ENCODE data around the gene CPED1.
"Not testable (repeated sequence)": the region's sequence is repeated elsewhere in the genome, so short reads cannot be mapped to it uniquely, and the experiment has no call there.

The CPED1 gene

DNA sequence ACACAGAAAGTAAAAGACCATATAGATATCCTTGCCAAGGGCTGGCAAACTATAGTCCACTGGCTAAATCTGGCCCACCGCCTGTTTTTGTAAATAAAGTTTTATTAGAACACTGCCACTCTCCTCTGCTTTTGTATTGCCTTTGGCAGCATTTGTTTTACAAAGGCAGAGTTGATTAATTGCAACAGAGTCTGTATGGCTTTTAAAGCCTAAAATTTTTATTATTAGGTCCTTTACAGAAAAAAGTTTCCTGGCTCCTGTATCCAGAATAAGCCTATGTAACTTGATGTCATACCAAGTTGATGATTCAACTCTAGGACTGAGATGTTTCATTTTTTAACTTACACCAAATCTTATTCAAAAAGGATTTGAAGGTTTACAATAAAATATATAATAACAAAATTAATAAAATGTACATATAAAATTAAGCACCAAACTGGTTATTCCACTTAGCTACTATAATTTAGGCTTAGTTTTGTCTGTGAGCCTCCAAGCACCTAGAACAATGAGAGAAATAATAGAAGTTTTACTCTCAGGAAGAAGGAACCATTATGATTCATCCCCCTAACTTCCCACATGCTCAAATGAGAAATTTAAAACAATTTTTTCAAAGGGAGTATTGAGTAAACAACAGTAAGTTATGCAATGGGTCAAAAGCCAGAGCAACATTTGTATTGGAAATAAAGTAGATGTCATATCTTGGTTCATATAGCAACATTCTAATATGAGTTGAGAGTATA is 31.9 kb downstream of the CPED1 start:
- peak; percentile 58 for DNase-seq (ENCODE audit: low read depth)

DNA sequence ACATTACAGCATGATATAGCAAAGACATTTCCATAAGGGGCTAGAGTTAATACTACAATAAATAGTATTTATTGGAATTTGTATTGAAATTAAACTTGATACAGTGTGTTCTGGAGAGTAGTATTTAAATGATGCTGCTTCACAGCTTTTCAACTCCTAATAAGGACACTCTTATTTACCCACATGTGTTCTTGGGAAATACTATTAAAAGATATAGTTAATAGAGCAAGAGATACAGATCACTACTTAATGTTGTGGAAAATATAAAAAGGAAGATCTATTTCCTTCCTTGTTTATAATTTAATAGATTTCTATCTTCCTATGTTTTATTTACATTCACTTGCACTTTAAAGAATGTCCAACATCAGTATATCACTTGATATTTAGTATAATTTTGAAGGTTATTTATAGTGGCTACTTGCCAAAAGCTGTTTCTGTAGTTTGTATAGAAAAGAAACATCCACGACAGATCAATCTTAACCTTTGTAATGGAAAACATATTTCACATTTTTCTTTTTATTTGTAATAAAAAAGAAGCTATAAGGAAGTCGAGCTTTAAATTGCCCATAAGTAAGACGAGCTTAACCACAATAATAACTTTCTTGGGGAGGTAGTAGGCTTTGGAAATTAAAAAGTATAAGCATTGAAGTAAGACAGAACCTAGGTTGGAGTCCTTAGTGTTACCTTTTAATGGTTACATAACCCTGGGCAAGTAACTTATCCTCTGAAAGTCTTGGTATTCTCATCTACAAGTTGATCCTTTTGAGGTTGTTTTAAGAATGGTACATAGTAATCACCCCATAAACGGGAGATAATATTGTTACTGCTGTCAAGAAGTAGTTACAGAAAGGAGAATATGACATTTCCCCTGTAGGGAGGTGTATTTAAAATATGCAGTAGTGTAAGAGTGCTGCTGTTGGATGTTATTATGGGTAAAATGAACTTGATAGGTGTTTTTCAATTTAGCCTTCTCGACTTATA is 32.8 kb downstream of the CPED1 start:
- DNase-seq (ENCODE audit: low read depth) = no peak

DNA sequence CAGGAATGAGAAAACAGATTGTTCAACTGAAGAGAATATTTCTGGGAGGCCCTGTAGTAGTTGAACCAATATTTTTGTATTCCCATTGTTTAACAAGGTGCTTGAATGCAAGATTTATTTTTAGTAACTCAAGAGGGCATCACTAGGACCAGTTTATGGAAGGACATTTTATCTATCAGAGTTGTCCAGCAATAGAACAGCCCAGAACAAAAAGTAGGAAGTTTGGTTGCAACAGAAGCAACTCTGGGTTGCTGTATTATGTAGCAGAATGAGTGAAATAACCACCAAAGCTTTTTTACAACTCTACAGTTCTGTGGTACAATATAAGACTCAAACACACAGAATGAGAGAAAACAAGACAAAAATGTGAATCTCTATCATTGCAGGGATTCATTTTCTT is 34.7 kb downstream of the CPED1 start:
- DNase-seq (ENCODE audit: low read depth) = no peak

DNA sequence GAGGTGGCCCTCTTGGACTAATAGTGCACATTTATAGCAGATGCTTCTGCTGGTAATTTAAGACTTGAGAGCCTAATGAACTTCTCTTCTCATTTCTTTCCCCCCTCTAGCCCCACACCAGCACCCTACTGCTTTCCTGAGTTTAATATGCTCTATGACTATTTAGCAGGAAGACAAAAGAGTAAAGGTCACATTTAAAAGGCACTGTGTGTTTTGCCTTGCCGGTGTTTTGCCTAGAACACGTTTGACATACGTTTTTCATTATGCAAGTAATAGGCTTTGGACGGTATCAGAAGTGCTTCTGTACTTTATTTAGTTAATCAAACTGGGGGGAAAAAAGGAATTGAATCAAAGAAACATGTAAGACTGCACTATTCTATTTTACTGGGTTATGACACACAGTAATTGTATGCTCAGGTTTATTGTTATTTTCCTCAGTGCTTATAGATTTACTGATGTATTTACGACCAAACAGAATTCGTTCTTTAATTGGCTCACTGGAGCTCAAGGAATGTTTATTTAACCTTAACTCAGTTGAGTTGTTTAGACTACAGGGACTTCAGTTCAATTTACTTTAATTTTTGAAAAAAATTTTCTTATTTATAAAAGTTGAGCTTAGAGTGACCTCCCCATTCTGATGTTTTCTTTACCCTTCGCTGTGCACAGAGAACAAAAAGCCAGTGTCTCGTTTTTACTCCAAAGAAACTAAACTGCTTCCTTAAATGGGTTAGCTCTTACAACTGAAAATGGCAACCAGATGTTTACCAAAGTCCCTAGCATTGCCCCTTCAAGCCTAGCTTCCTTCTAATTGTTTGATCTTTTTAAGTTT is 35.4 kb downstream of the CPED1 start:
- DNase-seq (ENCODE audit: low read depth) = no peak

DNA sequence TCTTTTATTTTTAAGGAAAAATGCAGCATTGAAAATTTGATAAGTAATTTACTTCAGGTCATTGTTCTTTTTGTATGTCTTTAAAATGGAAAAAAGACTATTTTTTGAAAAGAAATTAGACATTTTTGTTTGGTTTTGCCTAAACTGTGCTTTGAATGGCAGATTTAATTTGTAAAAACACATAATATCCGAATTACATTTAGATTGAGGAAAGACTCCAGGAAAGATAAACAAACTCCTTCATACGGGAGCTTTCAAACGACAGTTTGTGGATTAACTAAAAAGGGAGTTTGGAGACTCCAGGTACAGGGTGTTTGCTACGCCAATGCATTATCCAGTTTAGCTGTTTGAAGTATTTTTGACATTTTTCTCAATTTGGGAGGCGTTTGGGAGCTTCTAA is 36.1 kb downstream of the CPED1 start:
- DNase-seq (ENCODE audit: low read depth) = no peak

DNA sequence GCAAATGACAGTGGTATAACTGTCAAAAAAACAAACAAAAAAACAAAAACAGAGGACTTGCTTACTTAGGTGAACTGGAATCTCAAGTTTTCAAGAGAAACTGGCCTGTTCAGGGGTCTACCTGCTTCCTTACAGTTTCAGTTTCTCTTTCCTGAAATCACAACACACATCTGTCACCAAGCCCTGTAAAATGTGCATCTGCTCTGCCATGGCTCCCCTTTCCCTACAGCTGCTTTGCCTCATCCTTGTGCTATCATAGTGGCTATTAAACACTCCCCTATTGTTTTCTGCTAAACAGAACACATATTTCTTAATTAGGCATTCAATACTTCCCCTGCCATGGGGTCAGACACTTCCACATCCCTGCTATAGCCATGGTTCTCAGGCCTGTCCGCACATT is 37.6 kb downstream of the CPED1 start:
- no peak for DNase-seq (ENCODE audit: low read depth)

DNA sequence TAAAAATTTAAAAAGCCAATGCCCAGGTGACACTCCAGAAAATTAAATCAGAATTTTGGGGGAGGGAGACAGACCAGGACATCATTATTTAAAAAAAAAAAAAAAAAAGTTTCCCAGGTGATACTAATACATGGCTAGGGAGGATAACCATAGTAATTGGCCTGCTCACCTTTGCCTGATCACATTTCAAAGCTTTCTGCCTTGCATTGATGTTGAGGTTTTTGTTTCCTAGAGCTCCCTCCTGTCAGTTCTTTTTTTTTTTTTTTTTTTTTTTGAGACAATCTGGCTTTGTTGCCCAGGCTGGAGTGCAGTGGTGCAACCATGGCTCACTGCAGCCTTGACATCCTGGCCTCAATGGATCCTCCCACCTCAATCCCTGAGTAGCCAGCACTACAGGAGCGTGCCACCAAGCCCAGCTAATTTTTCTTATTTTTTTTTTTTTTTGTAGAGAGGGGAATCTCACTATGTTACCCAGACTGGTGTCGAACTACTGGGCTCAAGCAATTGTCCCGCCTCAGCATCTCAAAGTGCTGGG is 38.1 kb downstream of the CPED1 start:
- no peak for DNase-seq (ENCODE audit: low read depth)

DNA sequence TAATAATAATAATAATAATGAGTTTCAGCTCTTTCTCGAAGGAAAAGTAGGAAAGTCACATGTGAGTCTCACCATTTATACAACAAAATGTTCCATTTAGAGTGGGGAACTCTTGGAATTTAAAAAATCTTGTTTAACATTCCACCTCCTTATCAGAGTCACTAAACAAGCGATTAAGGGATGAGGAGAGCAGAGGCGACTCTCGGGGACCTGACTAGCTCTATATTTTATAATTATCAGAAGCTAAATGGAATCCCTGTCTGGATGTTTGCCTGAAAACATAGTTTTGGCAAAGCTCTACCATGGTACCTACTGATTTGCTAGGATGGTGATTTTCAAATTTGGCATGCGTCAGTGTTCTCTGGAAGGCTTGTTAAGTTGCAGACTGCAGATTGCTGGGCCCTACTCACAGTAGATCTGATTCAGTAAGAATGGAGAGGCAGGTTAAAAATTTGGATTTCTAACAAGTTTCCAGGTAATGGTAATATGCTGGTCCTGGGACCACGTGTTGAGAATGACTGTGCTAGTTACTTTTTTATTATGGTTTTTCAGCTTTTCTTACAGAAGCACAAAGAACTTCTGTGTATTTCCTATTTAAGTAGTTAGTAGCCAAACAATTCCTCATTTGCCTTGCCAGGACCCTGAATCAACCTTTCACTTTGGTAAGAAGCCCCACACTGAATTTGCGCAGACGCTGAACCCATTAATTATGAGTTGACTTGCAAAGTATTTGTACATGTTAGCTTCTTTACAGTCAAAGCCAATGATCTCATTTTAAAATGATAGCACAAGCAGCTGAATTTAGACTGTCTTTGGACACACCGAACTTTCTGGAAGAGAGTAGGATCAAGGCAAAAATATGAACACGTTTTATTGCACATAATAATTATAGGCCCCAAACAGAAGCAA is 39.5 kb downstream of the CPED1 start:
- DNase-seq (ENCODE audit: low read depth) = no peak

DNA sequence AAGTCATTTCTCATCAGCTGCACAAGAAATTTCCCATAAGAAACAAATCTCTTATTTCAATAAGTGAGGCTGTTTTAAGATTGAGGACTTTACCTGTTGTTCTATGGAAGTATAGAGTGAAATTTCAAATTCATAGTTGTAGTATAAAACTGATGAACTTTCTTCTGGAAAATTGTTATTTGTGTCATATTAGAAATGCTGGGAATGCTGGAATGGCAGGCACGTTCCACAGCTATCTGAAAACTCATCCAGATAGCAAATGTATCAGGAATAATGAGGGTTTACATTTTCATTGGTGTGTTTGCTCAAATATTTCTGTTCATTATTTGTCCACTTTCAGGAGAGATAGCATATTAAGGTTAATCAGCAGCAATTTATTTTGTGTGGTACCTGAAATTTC is 40.8 kb downstream of the CPED1 start:
- no peak for DNase-seq (ENCODE audit: low read depth)

DNA sequence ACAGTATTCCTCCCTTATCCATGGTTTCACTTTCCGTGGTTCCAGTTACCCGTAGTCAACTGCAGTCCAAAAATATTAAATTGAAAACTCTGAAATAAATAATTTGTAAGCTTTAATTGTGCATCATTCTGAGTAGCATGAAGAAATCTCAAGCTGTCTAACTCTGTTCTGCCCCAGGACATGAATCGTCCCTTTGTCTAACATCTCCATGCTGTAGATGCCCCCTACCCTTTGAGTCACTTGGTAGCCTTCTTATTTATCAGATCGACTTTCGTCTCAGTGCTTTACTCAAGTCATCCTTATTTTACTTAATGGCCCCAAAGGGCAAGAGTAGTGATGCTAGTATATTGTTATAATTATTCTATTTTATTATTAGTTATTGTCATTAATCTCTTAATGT is 41.8 kb downstream of the CPED1 start:
- DNase-seq (ENCODE audit: low read depth) = no peak

DNA sequence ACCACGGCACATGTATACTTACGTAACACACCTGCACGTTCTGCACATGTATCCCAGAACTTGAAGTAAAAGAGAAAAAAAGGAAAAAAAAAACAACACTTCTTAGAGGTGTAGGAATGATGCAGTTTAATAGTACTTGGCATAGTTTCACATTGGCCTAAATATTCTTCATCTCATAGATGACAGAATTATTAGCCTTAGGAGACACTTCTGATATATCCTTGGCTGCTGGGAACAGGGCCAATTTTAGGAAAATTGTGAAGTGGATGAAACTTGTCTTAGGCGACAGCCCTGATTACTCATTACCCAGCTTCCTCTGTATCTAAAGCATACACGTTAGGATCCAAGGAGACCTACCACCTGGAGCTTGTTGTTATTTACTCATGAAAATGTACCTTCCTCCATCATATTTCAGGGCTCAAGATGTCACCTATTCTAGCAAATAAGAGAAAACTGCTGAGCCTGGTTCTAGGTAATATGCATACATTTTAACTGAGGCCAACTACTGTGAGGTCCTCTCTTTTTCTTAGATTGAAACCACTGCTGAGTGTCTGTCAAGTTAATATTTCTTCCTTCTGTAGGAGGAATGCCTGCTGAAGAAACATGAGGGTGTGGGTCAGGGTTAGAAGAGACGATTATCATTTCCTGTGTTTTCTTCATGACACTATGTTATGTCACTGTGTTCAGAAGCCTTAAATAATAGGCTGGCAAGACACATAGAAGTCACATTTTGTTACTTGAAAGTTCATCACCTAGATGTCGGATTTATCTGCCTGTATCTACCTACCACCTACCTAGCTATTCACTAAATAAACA is 44.3 kb downstream of the CPED1 start:
- no peak for DNase-seq (ENCODE audit: low read depth)

DNA sequence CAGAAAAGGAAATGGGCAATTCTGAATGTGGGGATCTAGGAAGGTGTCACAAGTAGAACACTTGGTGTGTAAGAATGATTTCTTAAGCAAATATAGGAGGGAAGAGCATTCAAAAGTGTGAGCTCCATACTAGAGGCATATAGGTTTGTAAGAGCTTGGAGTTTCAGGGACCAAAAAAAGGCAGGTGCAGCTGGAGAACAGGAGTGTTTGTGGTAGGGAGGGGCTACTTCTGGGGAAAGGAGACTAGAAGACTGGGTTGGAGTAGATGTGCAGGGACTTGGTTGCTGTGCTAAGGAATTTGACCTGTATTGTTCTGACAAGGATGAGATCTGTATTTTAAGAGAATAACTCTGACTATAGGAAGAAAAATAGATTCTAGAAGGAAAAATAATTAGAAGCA is 46.4 kb downstream of the CPED1 start:
- no peak for DNase-seq (ENCODE audit: low read depth)

DNA sequence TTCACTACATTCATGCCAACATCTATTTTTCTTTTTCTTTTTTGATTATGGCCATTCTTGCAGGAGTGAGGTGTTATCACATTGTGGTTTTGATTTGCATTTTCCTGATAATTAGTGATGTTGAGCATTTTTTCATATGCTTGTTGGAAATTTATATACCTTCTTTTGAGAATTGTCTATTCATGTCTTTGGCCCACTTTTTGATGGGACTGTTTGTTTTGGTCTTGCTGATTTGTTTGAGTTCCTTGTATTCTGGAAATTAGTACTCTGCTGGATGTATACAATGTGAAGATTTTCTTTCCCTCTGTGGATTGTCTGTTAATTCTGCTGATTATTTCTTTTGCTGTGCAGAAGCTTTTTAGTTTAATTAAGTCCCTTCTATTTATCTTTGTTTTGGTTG is 48.3 kb downstream of the CPED1 start:
- DNase-seq (ENCODE audit: low read depth) = not testable (repeated sequence)

DNA sequence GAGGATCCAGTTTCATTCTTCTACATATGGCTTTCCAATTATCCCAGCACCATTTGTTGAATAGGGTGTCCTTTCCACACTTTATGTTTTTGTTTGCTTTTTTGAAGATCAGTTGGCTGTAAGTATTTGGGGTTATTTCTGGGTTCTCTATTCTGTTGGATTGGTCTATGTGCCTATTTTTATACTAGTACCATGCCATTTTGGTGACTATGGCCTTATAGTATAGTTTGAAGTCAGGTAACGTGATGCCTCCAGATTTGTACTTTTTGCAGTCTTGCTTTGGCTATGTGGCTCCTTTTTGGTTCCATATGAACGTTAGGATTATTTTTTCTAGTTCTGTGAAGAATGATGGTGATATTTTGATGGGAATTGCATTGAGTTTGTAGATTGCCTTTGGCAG is 48.8 kb downstream of the CPED1 start:
- DNase-seq (ENCODE audit: low read depth) = not testable (repeated sequence)

DNA sequence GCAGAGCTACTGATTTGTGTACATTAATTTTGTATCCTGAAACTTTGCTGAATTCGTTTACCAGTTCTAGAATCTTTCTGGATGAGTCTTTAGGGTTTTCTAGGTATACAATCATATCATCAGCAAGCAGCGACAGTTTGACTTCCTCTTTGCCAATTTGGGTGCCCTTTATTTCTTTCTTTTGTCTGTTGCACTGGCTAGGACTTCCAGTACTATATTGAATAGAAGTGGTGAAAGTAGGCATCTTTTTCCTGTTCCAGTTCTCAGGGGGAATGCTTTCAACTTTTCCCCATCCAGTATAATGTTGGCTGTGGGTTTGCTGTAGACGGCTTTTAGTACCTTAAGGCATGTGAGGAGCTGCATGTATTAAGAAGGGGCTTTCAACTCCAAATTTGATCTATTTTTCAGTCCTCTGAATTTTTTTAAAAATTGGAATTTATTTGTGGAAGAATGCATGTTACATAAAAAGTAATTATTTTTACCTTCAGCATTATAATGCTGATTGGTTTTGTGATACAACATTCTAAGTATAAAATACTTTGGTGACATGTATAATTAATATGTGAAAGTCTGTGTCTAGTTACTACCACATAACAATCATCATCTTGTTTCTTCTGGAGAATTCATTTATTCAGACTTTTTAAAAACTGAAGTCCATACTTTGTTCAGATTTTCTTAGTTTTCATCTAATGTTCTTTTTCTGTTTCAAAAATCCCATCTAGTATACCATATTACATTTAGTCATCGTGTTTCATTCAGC is 49.6 kb downstream of the CPED1 start:
- DNase-seq (ENCODE audit: low read depth) = no peak

DNA sequence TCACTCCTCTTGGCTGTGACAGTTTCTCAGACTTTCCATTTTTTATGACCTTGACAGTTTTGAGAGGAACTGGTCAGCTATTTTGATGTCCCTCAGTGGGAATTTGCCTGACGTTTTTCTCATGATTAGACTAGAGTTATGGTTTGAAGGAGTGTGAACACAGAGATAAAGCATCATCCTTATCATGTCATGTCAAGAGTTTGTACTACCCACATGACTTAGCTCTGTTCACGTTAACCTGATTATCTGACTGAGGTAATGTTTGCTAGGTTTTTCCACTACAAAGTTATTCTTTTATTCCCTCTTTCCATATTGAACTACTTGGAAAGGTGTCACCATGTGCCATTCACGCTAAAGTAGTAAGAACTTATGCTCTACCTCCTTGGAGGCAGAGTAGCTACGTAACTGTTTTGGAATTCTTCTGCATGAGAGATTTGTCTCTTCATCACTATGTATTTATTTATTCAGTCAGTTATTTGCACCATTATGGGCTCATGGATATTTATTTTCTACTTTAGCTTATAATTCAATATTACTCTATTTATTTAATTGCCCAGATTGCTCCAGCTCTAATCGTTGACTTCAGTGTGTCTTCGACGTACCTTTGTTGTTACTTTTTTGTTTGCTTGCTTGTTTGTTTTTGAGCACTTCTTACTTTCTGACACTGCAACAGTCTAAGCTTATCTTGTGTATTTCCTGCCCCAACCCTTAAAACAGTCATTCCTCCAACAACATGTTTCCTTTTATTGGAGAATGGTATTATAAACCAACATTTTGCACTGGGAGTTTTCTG is 50.4 kb downstream of the CPED1 start:
- DNase-seq (ENCODE audit: low read depth) = no peak

DNA sequence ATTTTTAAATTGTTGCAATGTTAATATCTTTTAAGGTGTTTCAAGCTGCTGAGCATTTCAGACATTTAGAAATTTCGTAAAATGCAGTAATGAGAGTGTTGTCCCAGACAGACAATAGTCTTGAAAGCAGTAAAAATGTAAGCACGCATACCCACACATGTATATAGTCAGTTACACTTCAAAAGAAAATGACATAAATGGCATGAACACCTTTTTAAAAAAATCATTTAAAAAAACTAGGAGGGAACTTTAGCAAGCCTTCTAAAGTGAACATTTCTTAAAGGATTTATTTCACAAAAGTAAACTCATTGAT is 51.0 kb downstream of the CPED1 start:
- no peak for DNase-seq (ENCODE audit: low read depth)

DNA sequence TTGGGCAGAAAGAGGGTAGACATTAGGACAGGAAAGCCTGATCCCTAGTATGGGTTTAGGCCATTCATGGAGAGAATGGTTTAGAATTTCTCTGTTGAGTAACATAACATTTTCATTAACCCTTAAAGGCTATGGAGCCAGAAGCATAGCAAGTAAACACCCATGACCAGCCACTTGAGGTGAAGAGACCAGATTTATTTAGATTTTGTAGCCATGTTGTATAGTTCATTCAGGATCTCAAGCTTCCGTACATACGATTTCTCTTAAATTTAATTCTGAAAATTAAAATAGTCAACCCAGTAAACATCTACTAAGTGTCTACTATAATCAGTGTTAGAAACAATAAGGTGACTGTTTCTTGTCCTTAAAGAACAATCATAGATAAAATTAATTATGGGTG is 51.5 kb downstream of the CPED1 start:
- no peak for DNase-seq (ENCODE audit: low read depth)

Data from stromal cell of bone marrow (primary cell).